Thoracic aorta (tissue), 2 donors: Measurements from ENCODE around the gene OTUD4. TPM values are rescaled to one million over a fixed set of nuclear protein-coding genes. Genes with fewer than 3 reads are reported as not detected.
A peak's percentile ranks its signal among the peaks of the same experiment; 100 is the strongest.

Experiments
- ATAC-seq: fragments of 150-250 bp; one replicate; pipeline ENCODE4 v1.8.0; 2017; ENCODE audit warnings: low read depth; ENCODE audit not compliant: insufficient number of reproducible peaks, low FRiP score
- DNase-seq: peaks from one replicate; pipeline ENCODE4 v3.0.0-alpha.2; 2020; ENCODE audit warnings: low spot score
- H3K27ac ChIP-seq, 2 donors: fragments of 200-600 bp; sonication (generic); 1 replicate in 1 of 2; 2 replicates in 1 of 2; pipeline ENCODE4 v1.5.1; 2016; ENCODE audit warnings: mild to moderate bottlenecking in 2 of 2, moderate library complexity in 2 of 2
- H3K27me3 ChIP-seq: fragments of 200-600 bp; sonication (generic); replicated peaks from 2 replicates; pipeline ENCODE4 v1.6.0; 2016; ENCODE audit warnings: mild to moderate bottlenecking; ENCODE audit not compliant: insufficient read depth
- H3K36me3 ChIP-seq: fragments of 200-600 bp; sonication (generic); one replicate; pipeline ENCODE4 v1.5.1; 2016
- H3K4me1 ChIP-seq, 2 donors: fragments of 200-600 bp; sonication (generic); 1 replicate in 1 of 2; 2 replicates in 1 of 2; pipeline versions ENCODE4 v1.5.1 to v1.6.0; 2016; ENCODE audit warnings: low read depth in 2 of 2, mild to moderate bottlenecking in 1 of 2; ENCODE audit not compliant: control insufficient read depth in 1 of 2
- H3K4me3 ChIP-seq: fragments of 200-600 bp; sonication (generic); 2 replicates; pipeline ENCODE4 v1.5.1; 2016; ENCODE audit warnings: mild to moderate bottlenecking
- H3K9me3 ChIP-seq: fragments of 200-600 bp; sonication (generic); 2 replicates; pipeline ENCODE4 v1.5.1; 2016
- total RNA-seq, 2 donors: library from RNA; depleted of rRNA; stranded (reverse); fragments of >200 nt; gene quantifications; one replicate each; pipeline versions ENCODE4 v1.1.0 to v1.2.3, GENCODE V29; 2016
- TF ChIP-seq, protein P1 (sequence below): fragments of 200-600 bp; sonication (generic); IDR thresholded peaks from one replicate; pipeline ENCODE4 v1.5.1; 2019; ENCODE audit warnings: antibody characterized with exemption

The OTUD4 gene
- total RNA-seq, 2 donors from 2014 or later: 46.7 to 57.2 TPM

DNA sequence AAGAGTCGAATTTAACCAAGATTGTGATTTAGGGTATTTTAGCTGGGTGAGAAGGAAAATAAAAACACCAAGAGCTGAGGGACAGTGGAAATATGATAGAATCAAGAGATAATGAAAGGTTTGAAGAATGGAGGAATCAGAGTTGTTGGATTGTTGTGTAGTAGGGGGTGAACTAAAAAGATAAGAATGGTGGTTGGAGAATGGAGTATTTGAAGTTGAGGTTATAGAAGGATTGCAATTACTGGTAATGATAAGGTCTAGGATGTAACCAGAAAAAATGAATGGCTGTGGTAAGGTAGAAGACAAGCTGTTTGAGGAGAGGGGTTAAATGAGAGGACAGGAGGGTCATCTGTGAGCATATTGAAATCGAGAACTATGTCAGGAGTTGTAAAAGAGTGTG, 77.8 kb downstream of the OTUD4 start:
- Histone ChIP-seq H3K36me3 (peaks cover 5% of the 10 kb centered on the region), H3K4me1 (peaks cover 14 to 37% of the 10 kb centered on the region in 2 donors), H3K27ac (no peak overlapping the region), H3K4me3 (no peak overlapping the region), H3K9me3 (no peaks in the 10 kb centered on the region), H3K27me3 (no peaks in the 10 kb centered on the region)
- TF ChIP-seq, protein P1, sequence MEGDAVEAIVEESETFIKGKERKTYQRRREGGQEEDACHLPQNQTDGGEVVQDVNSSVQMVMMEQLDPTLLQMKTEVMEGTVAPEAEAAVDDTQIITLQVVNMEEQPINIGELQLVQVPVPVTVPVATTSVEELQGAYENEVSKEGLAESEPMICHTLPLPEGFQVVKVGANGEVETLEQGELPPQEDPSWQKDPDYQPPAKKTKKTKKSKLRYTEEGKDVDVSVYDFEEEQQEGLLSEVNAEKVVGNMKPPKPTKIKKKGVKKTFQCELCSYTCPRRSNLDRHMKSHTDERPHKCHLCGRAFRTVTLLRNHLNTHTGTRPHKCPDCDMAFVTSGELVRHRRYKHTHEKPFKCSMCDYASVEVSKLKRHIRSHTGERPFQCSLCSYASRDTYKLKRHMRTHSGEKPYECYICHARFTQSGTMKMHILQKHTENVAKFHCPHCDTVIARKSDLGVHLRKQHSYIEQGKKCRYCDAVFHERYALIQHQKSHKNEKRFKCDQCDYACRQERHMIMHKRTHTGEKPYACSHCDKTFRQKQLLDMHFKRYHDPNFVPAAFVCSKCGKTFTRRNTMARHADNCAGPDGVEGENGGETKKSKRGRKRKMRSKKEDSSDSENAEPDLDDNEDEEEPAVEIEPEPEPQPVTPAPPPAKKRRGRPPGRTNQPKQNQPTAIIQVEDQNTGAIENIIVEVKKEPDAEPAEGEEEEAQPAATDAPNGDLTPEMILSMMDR: no peak
- ATAC-seq (no peak), DNase-seq (no peak)

GRCh38 chr4:145101091-145101490, 79.3 kb downstream of the OTUD4 start:
- TF ChIP-seq, protein P1: no peak
- ATAC-seq: no peak
- no peak for DNase-seq
- no peaks in the 10 kb centered on the region for H3K27me3 ChIP-seq
- no peak overlapping the region for H3K4me3 ChIP-seq
- peaks cover 20 to 46% of the 10 kb centered on the region in 2 donors for H3K4me1 ChIP-seq
- no peaks in the 10 kb centered on the region for H3K9me3 ChIP-seq
- no peak overlapping the region for H3K27ac ChIP-seq
- peaks cover 5% of the 10 kb centered on the region for H3K36me3 ChIP-seq

GRCh38 chr4:145099653-145100052, 80.7 kb downstream of the OTUD4 start:
- no peak for ATAC-seq
- H3K4me3 ChIP-seq: peak overlapping the region; percentile 91
- H3K4me1 ChIP-seq: peaks cover 20 to 46% of the 10 kb centered on the region in 2 donors
- H3K36me3 ChIP-seq: peaks cover 2% of the 10 kb centered on the region
- TF ChIP-seq, protein P1: no peak
- no peak for DNase-seq
- H3K27me3 ChIP-seq: no peaks in the 10 kb centered on the region
- H3K9me3 ChIP-seq: no peaks in the 10 kb centered on the region
- no peak overlapping the region for H3K27ac ChIP-seq

DNA sequence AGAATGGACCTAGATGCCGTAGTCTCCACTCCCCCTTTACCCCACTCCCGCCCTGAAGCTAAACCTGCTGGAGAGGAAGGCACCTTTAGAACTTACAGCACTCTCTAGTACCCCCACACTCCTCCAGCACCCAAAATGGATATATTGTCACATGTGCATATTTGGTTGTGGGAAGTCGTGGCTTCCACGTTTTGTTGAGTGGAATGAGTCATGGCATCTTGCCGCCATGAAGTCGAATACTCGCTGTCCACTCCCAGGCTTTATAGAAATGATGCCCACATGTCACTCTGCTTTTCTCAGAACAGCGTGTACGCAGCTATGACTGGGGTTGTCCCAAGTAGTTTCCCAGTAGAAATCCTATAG, 81.7 kb downstream of the OTUD4 start:
- peaks cover 7% of the 10 kb centered on the region for H3K36me3 ChIP-seq
- peak overlapping the region; percentile 91 for H3K4me3 ChIP-seq
- ATAC-seq: peak; percentile 41
- H3K4me1 ChIP-seq: peaks cover 20 to 46% of the 10 kb centered on the region in 2 donors
- TF ChIP-seq, protein P1: no peak
- no peaks in the 10 kb centered on the region for H3K9me3 ChIP-seq
- H3K27me3 ChIP-seq: no peaks in the 10 kb centered on the region
- no peak for DNase-seq
- H3K27ac ChIP-seq: peak overlapping the region; percentile 80

DNA sequence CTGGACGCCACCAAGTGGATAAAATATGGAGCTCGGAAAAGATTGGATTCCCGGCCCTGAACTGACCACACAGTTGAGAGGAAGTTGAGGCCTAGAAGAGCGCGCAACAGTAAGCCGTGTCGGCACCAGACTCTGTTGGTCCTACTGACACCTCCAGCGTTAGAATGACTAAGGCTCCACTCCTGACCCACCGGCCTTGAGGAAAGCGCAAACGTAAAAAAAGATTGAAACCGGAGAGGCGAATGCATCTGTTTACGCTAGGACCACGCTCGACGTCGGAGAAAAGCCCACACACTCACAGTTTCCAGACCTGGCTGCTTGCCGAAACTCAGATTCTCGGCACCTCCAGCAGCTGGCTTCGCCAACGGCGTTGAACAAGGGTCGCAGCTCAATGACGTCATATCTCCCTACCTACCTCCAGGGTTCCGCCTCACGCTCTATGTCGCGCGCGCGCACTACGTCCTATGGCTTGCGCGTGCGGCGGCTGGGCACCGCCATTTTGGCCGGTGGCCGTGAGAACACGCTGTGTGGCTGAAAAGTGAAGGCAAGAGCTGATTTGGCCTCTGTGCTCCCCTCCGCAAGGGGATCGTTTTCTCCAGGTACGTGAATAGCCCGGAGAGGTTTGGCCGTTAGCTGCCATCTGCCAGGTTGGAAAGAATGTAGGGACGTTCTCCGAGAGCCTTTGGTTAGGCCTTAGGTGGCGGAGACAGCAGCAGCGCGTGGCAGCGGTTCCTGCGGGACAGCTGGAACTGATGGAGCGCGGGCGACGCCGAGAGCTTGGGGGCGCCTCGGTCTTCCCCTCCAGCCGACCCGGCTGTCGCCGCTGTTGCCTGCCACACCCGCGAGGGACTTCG, 82.3 kb downstream of the OTUD4 start, which contains the start of the genes ABCE1 and ANAPC10:
ABCE1 (plus strand) TSS at position 491 of the 854 bp plus-strand sequence. CDS start 6,102 bp downstream, outside the sequence.
ANAPC10 (minus strand) TSS at position 376 of the 854 bp plus-strand sequence. CDS start 2,097 bp downstream, outside the sequence.
- DNase-seq (peak; percentile 94), ATAC-seq (peak; percentile 99)
- Histone ChIP-seq H3K27me3 (no peaks in the 10 kb centered on the region), H3K4me3 (peak within 1 kb of the TSS; percentile 91), H3K36me3 (peaks cover 10% of the 10 kb centered on the region), H3K4me1 (peaks cover 20 to 44% of the 10 kb centered on the region in 2 donors), H3K27ac (peak within 1 kb of the TSS; percentile 80), H3K9me3 (no peaks in the 10 kb centered on the region)
- TF ChIP-seq, protein P1: no peak
